OCI-LY3 (cell line): ENCODE measurements around the gene NUTF2.

Experiments used
- H2AFZ ChIP-seq: fragments of 200-600, 300-600 bp; shearing (Covaris generic); 2 replicates; pipeline ENCODE4 v1.6.0; 2014; ENCODE audit warnings: antibody characterized with exemption, low read depth, low read length
- H3K27ac ChIP-seq: fragments of 200-600, 300-600 bp; sonication (generic); 2 replicates; pipeline ENCODE4 v1.5.1; 2014; ENCODE audit warnings: mild to moderate bottlenecking, low read length, moderate library complexity, mixed read lengths
- H3K27me3 ChIP-seq: fragments of 200-600, 300-600 bp; sonication (generic); 2 replicates; pipeline ENCODE4 v1.6.1; 2014; ENCODE audit warnings: low read depth, low read length, mixed read lengths
- H3K36me3 ChIP-seq: fragments of 200-600, 300-600 bp; sonication (generic); replicated peaks from 2 replicates; pipeline ENCODE3; 2014; ENCODE audit warnings: low read depth, low read length, mixed read lengths
- H3K4me1 ChIP-seq: fragments of 300-600, 200-600 bp; sonication (generic); 2 replicates; pipeline ENCODE4 v1.6.1; 2014; ENCODE audit warnings: low read length, mixed read lengths
- H3K4me2 ChIP-seq: fragments of 200-600, 300-600 bp; sonication (generic); 2 replicates; pipeline ENCODE4 v1.6.1; 2014; ENCODE audit warnings: low read length, mixed read lengths
- H3K4me3 ChIP-seq: fragments of 300-600, 200-600 bp; sonication (generic); 2 replicates; pipeline ENCODE4 v1.5.1; 2014; ENCODE audit warnings: antibody characterized with exemption, mild to moderate bottlenecking, low read length, moderate library complexity
- H3K79me2 ChIP-seq: fragments of 300-600, 200-600 bp; shearing (Covaris generic); 2 replicates; pipeline ENCODE4 v1.6.1; 2014; ENCODE audit warnings: mild to moderate bottlenecking, low read length, mixed read lengths
- H3K9ac ChIP-seq: fragments of 300-600, 200-600 bp; shearing (Covaris generic); 2 replicates; pipeline ENCODE4 v1.6.0; 2014; ENCODE audit warnings: mild to moderate bottlenecking, low read length, moderate library complexity
- H3K9me3 ChIP-seq: fragments of 200-600, 300-600 bp; shearing (Covaris generic); 2 replicates; pipeline ENCODE4 v1.6.1; 2014; ENCODE audit warnings: low read length, mixed read lengths; ENCODE audit not compliant: insufficient read depth
- H4K20me1 ChIP-seq: fragments of 200-600, 300-600 bp; sonication (generic); 2 replicates; pipeline ENCODE4 v1.6.1; 2016; ENCODE audit warnings: low read length, mixed read lengths; ENCODE audit not compliant: insufficient read depth
- CTCF ChIP-seq: fragments of 200-600, 300-600 bp; sonication (generic); IDR thresholded peaks from 2 replicates; pipeline ENCODE4 v1.5.1; 2014; ENCODE audit warnings: antibody characterized with exemption, low read length, low read depth
- EZH2phosphoT487 ChIP-seq: fragments of 200-600 bp; shearing (Covaris generic); IDR thresholded peaks from 2 replicates; pipeline ENCODE4 v1.6.1; 2018; ENCODE audit warnings: antibody characterized with exemption, mixed run types, low read depth

Gene NUTF2

GRCh38 chr16:67847064-67847861 is 530 bp downstream of the NUTF2 start, which contains the start of gene CENPT:
CENPT (minus strand) TSS chr16:67847693; CDS start chr16:67833859, 13,834 bp downstream.
- Histone ChIP-seq H3K4me1 (peaks cover 26% of the 10 kb centered on the region), H3K4me2 (peak within 1 kb of the TSS; percentile 97), H3K36me3 (peaks cover 5% of the 10 kb centered on the region), H3K9me3 (no peaks in the 10 kb centered on the region), H4K20me1 (peaks cover 5% of the 10 kb centered on the region; the same call in 1 of the 2 replicates), H3K9ac (peak within 1 kb of the TSS; percentile 97), H3K4me3 (peak within 1 kb of the TSS; percentile 93), H3K27me3 (no peaks in the 10 kb centered on the region), H3K27ac (peak within 1 kb of the TSS; percentile 83), H2AFZ (peak within 1 kb of the TSS; percentile 57), H3K79me2 (peaks cover 82% of the 10 kb centered on the region)
- TF ChIP-seq EZH2phosphoT487: no peak
- TF ChIP-seq CTCF: no peak

DNA sequence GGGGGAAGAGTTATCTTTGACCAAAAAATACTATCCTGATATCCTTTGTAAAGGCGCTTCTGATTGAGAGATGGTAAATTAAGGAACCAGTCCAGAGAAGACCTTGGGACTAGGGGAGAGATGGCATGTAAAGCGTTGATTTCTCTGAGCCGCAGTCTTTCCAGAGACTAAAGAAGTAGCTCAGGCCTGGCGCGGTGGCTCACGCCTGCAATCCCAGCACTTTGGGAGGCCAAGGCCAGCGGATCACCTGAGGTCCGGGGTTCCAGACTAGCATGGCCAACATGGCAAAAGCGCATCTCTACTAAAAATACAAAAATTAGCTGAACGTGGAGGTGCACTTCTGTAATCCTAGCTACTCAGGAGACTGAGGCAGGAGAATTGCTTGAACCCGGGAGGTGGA is 1.4 kb downstream of the NUTF2 start:
- peak overlapping the region; percentile 93 for H3K4me3 ChIP-seq
- peaks cover 5% of the 10 kb centered on the region; the same call in 1 of the 2 replicates for H4K20me1 ChIP-seq
- H2AFZ ChIP-seq: no peak overlapping the region
- peak overlapping the region; percentile 74 for H3K4me2 ChIP-seq
- H3K9ac ChIP-seq: peak overlapping the region; percentile 97
- H3K9me3 ChIP-seq: no peaks in the 10 kb centered on the region
- no peak overlapping the region for H3K27ac ChIP-seq
- TF ChIP-seq CTCF (no peak), EZH2phosphoT487 (no peak)
- peaks cover 5% of the 10 kb centered on the region for H3K36me3 ChIP-seq
- peaks cover 81% of the 10 kb centered on the region for H3K79me2 ChIP-seq
- H3K4me1 ChIP-seq: peaks cover 23% of the 10 kb centered on the region
- no peaks in the 10 kb centered on the region for H3K27me3 ChIP-seq

GRCh38 chr16:67853670-67854069 is 6.9 kb downstream of the NUTF2 start:
- Histone ChIP-seq H3K9me3 (no peaks in the 10 kb centered on the region), H2AFZ (no peak overlapping the region), H3K36me3 (peaks cover 8% of the 10 kb centered on the region), H3K27me3 (no peaks in the 10 kb centered on the region), H4K20me1 (peaks cover 28% of the 10 kb centered on the region), H3K4me1 (no peaks in the 10 kb centered on the region), H3K4me3 (no peak overlapping the region), H3K27ac (no peak overlapping the region), H3K79me2 (peaks cover 96% of the 10 kb centered on the region), H3K4me2 (no peak overlapping the region), H3K9ac (no peak overlapping the region)
- TF ChIP-seq EZH2phosphoT487 (no peak), CTCF (no peak)

- Histone ChIP-seq H3K4me1 (no peaks in the 10 kb centered on the region), H3K79me2 (peaks cover 95% of the 10 kb centered on the region), H3K27ac (no peak overlapping the region), H3K4me2 (no peak overlapping the region), H3K4me3 (no peak overlapping the region), H2AFZ (no peak overlapping the region), H3K36me3 (peaks cover 6% of the 10 kb centered on the region), H3K9me3 (no peaks in the 10 kb centered on the region), H3K27me3 (no peaks in the 10 kb centered on the region), H3K9ac (no peak overlapping the region), H4K20me1 (peaks cover 32% of the 10 kb centered on the region)
- TF ChIP-seq CTCF: no peak
- TF ChIP-seq EZH2phosphoT487: no peak
Observed at GRCh38 chr16:67855789-67856188, 9.1 kb downstream of the NUTF2 start.
